ENCODE data around the gene PPP1R2B. TPM values are rescaled to one million over a fixed set of nuclear protein-coding genes. Genes with fewer than 3 reads are reported as not detected.
"Not testable (repeated sequence)": the region's sequence is repeated elsewhere in the genome, so short reads cannot be mapped to it uniquely, and the experiment has no call there.

The PPP1R2B gene
- total RNA-seq, 1 experiment from 2014 or later = not detected

GRCh38 chr5:156851880-156852279 lies 1.8 kb downstream of the PPP1R2B start:
- ATAC-seq (no peak), DNase-seq (ENCODE audit: low spot score) (no peak)
- Mint-ChIP-seq H3K27ac (peak overlapping the region; percentile 87; the same call in 1 of the 2 replicates), H3K27me3 (ENCODE audit: low read depth) (no peaks in the 10 kb centered on the region), H3K4me1 (peaks cover 2% of the 10 kb centered on the region), H3K36me3 (peaks cover 24% of the 10 kb centered on the region), H3K9me3 (peaks cover 30% of the 10 kb centered on the region), H3K4me3 (no peak overlapping the region)
- ChIA-PET CTCF (no interaction called here), POLR2A (no interaction called here)
- no peak for TF ChIP-seq NR3C1 (CRISPR knock-in tag; conservative IDR thresholded peaks at IDR 0.05; ENCODE audit: low read depth)
- TF ChIP-seq SMAD3 (CRISPR knock-in tag; IDR thresholded peaks at IDR 0.05; ENCODE audit: borderline replicate concordance) = no peak
- no peak for TF ChIP-seq ZNF671 (CRISPR knock-in tag; IDR thresholded peaks at IDR 0.05)
- TF ChIP-seq GTF2I (CRISPR knock-in tag; conservative IDR thresholded peaks at IDR 0.05) = no peak
- TF ChIP-seq IRF1 (CRISPR knock-in tag; IDR thresholded peaks at IDR 0.05) = no peak
- TF ChIP-seq, protein P1, sequence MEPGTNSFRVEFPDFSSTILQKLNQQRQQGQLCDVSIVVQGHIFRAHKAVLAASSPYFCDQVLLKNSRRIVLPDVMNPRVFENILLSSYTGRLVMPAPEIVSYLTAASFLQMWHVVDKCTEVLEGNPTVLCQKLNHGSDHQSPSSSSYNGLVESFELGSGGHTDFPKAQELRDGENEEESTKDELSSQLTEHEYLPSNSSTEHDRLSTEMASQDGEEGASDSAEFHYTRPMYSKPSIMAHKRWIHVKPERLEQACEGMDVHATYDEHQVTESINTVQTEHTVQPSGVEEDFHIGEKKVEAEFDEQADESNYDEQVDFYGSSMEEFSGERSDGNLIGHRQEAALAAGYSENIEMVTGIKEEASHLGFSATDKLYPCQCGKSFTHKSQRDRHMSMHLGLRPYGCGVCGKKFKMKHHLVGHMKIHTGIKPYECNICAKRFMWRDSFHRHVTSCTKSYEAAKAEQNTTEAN (CRISPR knock-in tag; IDR thresholded peaks at IDR 0.05) = no peak

- CTCF ChIA-PET; H3K27ac Mint-ChIP-seq; H3K4me3 Mint-ChIP-seq; ATAC-seq; H3K27me3 Mint-ChIP-seq (ENCODE audit: low read depth); H3K4me1 Mint-ChIP-seq; POLR2A ChIA-PET; DNase-seq (ENCODE audit: low spot score): not testable (repeated sequence)
- peaks cover 30% of the 10 kb centered on the region for H3K9me3 Mint-ChIP-seq
- H3K36me3 Mint-ChIP-seq = peaks cover 24% of the 10 kb centered on the region
These were observed 3.0 kb downstream of the PPP1R2B start for GRCh38 chr5:156853055-156853454.

DNA sequence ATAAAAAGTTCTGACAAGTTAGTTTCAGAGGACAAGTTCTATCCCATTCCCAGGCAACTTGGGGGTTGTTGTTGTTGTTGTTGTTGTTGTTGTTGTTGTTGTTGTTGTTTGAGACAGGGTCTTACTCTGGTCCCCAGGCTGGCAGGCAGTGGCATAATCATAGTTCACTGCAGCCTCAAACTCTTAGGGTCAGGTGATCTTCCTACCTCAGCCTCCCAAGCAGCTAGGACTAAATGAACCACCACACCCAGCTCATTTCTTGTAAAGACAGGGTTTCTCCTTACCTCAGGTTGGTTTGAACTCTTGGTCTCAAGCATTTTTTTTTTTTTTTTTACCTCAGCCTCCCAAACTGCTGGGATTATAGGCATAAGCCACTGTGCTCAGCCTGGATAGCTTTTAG lies 15.3 kb downstream of the PPP1R2B start:
- Mint-ChIP-seq H3K36me3 (no peaks in the 10 kb centered on the region), H3K4me1 (peaks cover 6% of the 10 kb centered on the region; the same call in 1 of the 2 replicates), H3K27ac (no peak overlapping the region), H3K4me3 (no peak overlapping the region), H3K9me3 (peaks cover 7% of the 10 kb centered on the region), H3K27me3 (ENCODE audit: low read depth) (no peaks in the 10 kb centered on the region)
- DNase-seq (ENCODE audit: low spot score) (no peak), ATAC-seq (no peak)
- no peak for TF ChIP-seq NR2C2 (CRISPR knock-in tag; IDR thresholded peaks at IDR 0.05)
- TF ChIP-seq, protein P2, sequence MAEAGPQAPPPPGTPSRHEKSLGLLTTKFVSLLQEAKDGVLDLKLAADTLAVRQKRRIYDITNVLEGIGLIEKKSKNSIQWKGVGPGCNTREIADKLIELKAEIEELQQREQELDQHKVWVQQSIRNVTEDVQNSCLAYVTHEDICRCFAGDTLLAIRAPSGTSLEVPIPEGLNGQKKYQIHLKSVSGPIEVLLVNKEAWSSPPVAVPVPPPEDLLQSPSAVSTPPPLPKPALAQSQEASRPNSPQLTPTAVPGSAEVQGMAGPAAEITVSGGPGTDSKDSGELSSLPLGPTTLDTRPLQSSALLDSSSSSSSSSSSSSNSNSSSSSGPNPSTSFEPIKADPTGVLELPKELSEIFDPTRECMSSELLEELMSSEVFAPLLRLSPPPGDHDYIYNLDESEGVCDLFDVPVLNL (CRISPR knock-in tag; IDR thresholded peaks at IDR 0.05; ENCODE audit: borderline replicate concordance, low read depth) = no peak
- TF ChIP-seq MLX (CRISPR knock-in tag; IDR thresholded peaks at IDR 0.05) = no peak
- no peak for TF ChIP-seq JAZF1 (CRISPR knock-in tag; IDR thresholded peaks at IDR 0.05)
- no peak for TF ChIP-seq ZNF219 (CRISPR knock-in tag; IDR thresholded peaks at IDR 0.05; ENCODE audit: borderline replicate concordance)
- TF ChIP-seq CREB1 (CRISPR knock-in tag; IDR thresholded peaks at IDR 0.05) = no peak
- TF ChIP-seq ZNF671 (CRISPR knock-in tag; IDR thresholded peaks at IDR 0.05) = no peak
- TF ChIP-seq GABPB1 (CRISPR knock-in tag; IDR thresholded peaks at IDR 0.05) = no peak
- TF ChIP-seq, protein P3, sequence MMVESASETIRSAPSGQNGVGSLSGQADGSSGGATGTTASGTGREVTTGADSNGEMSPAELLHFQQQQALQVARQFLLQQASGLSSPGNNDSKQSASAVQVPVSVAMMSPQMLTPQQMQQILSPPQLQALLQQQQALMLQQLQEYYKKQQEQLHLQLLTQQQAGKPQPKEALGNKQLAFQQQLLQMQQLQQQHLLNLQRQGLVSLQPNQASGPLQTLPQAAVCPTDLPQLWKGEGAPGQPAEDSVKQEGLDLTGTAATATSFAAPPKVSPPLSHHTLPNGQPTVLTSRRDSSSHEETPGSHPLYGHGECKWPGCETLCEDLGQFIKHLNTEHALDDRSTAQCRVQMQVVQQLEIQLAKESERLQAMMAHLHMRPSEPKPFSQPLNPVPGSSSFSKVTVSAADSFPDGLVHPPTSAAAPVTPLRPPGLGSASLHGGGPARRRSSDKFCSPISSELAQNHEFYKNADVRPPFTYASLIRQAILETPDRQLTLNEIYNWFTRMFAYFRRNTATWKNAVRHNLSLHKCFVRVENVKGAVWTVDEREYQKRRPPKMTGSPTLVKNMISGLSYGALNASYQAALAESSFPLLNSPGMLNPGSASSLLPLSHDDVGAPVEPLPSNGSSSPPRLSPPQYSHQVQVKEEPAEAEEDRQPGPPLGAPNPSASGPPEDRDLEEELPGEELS (CRISPR knock-in tag; IDR thresholded peaks at IDR 0.05) = no peak
- TF ChIP-seq NR3C1 (CRISPR knock-in tag; conservative IDR thresholded peaks at IDR 0.05; ENCODE audit: low read depth) = no peak
- no peak for TF ChIP-seq FOXJ3 (CRISPR knock-in tag; IDR thresholded peaks at IDR 0.05; ENCODE audit: borderline replicate concordance)
- TF ChIP-seq USF2 (CRISPR knock-in tag; IDR thresholded peaks at IDR 0.05) = no peak
- no peak for TF ChIP-seq ERG (CRISPR knock-in tag; IDR thresholded peaks at IDR 0.05)
- no peak for TF ChIP-seq USF1 (CRISPR knock-in tag; IDR thresholded peaks at IDR 0.05)
- no peak for TF ChIP-seq AR (CRISPR knock-in tag; IDR thresholded peaks at IDR 0.05)
- TF ChIP-seq EMX1 (CRISPR knock-in tag; IDR thresholded peaks at IDR 0.05) = no peak
- ChIA-PET POLR2A (interaction anchor here (0.7 kb wide), 1 partner anchor 38 kb away, joined by 6 read pairs; no protein-coding TSS in a partner anchor), CTCF (interaction anchor here (0.9 kb wide), 1 partner anchor 49 kb away, joined by 3 read pairs; no protein-coding TSS in a partner anchor)
